ENCODE data around the gene IFT20. TPM values are rescaled to one million over a fixed set of nuclear protein-coding genes. Genes with fewer than 3 reads are reported as not detected.
A peak's percentile ranks its signal among the peaks of the same experiment; 100 is the strongest.

IFT20 gene
- total RNA-seq, 1 experiment from 2014 or later = 25.4 TPM

DNA sequence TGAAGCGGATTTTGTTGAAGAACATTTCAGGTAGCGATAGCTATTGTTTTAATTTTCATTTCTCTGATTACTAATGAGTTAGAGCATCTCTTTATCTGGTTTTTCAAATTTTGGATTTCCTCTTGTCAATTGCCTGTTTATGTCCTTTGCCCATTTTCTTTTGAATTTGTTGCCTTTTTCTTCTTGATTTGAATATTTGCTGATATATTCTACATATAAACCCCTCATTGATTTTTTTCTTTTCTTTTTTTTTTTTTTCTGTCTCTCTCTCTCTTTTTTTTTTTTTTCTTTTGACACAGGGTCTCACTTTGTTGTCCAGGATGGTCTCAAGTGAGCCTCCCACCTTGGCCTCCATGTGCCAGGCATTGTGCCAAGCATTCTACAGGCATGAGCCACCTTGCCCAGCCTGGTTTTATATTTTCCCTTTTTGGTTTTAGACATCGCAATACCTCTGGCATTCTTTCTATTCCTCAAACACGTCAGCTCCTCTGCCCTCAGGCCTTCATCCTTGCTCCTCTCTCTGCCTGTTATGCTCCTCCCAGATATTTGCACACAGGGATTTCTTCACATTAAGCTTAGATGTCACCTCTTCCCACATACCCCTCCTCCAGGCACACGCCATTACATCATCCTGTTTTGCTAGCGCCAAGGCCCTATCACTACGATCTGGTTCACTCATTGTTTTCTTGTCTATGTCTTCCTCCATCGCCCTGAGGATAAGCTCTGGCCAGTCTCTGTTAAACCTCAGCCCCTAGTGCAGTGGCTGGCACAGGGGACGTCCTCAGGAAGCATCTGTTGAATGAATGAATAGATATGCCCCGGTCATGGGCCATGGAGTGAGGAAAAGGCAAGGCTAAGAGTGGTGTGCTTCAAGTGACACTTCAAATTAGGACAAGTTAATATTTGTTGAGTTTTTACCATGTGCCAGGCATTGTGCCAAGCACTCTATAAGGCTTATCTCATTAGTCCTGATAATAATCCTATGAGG is 44.8 kb upstream of the IFT20 start:
- in situ Hi-C loops (cut with HindIII; ENCODE audit: low pct_unique_long_range_greater_than_20kb, low sequenced_read_pairs) = no loop called here
- ATAC-seq (no peak), DNase-seq (ENCODE audit: low read depth, low spot score) (no peak)
- CTCF ChIA-PET = no interaction called here
- Histone ChIP-seq H3K36me3 (ENCODE audit: control insufficient read depth, insufficient read depth, low read length) (no peaks in the 10 kb centered on the region), H3K4me1 (ENCODE audit: control insufficient read depth, insufficient read depth, low read length) (no peaks in the 10 kb centered on the region), H3K27ac (ENCODE audit: low read length) (no peak overlapping the region), H3K9me3 (ENCODE audit: control insufficient read depth, insufficient read depth, low read depth, low read length) (no peaks in the 10 kb centered on the region), H3K27me3 (ENCODE audit: control insufficient read depth, insufficient read depth, low read length) (no peaks in the 10 kb centered on the region), H3K4me3 (ENCODE audit: low read depth in 2 of 2, low read length in 2 of 2) (no peak overlapping the region)
- TF ChIP-seq POLR2AphosphoS5 (IDR thresholded peaks at IDR 0.05; ENCODE audit: low read depth, low read length) (no peak), SIN3A (IDR thresholded peaks at IDR 0.05; ENCODE audit: borderline replicate concordance, insufficient read depth, low read depth, low read length) (no peak), TCF7L2 (IDR thresholded peaks at IDR 0.05; ENCODE audit: low read depth, low read length) (no peak)
- TF ChIP-seq, protein P1, sequence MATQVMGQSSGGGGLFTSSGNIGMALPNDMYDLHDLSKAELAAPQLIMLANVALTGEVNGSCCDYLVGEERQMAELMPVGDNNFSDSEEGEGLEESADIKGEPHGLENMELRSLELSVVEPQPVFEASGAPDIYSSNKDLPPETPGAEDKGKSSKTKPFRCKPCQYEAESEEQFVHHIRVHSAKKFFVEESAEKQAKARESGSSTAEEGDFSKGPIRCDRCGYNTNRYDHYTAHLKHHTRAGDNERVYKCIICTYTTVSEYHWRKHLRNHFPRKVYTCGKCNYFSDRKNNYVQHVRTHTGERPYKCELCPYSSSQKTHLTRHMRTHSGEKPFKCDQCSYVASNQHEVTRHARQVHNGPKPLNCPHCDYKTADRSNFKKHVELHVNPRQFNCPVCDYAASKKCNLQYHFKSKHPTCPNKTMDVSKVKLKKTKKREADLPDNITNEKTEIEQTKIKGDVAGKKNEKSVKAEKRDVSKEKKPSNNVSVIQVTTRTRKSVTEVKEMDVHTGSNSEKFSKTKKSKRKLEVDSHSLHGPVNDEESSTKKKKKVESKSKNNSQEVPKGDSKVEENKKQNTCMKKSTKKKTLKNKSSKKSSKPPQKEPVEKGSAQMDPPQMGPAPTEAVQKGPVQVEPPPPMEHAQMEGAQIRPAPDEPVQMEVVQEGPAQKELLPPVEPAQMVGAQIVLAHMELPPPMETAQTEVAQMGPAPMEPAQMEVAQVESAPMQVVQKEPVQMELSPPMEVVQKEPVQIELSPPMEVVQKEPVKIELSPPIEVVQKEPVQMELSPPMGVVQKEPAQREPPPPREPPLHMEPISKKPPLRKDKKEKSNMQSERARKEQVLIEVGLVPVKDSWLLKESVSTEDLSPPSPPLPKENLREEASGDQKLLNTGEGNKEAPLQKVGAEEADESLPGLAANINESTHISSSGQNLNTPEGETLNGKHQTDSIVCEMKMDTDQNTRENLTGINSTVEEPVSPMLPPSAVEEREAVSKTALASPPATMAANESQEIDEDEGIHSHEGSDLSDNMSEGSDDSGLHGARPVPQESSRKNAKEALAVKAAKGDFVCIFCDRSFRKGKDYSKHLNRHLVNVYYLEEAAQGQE (IDR thresholded peaks at IDR 0.05; ENCODE audit: insufficient read depth in 1 of 2, low read depth in 2 of 2, low read length in 1 of 2) = no peak
- TF ChIP-seq, protein P2, sequence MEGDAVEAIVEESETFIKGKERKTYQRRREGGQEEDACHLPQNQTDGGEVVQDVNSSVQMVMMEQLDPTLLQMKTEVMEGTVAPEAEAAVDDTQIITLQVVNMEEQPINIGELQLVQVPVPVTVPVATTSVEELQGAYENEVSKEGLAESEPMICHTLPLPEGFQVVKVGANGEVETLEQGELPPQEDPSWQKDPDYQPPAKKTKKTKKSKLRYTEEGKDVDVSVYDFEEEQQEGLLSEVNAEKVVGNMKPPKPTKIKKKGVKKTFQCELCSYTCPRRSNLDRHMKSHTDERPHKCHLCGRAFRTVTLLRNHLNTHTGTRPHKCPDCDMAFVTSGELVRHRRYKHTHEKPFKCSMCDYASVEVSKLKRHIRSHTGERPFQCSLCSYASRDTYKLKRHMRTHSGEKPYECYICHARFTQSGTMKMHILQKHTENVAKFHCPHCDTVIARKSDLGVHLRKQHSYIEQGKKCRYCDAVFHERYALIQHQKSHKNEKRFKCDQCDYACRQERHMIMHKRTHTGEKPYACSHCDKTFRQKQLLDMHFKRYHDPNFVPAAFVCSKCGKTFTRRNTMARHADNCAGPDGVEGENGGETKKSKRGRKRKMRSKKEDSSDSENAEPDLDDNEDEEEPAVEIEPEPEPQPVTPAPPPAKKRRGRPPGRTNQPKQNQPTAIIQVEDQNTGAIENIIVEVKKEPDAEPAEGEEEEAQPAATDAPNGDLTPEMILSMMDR (IDR thresholded peaks at IDR 0.05) = no peak
- BruUV-seq (replicated peaks) = no TSS peak
- POLR2A ChIA-PET = no interaction called here
- intact Hi-C loops (cut with micrococcal nuclease; ENCODE audit: unreplicated experiment) = no loop called here

DNA sequence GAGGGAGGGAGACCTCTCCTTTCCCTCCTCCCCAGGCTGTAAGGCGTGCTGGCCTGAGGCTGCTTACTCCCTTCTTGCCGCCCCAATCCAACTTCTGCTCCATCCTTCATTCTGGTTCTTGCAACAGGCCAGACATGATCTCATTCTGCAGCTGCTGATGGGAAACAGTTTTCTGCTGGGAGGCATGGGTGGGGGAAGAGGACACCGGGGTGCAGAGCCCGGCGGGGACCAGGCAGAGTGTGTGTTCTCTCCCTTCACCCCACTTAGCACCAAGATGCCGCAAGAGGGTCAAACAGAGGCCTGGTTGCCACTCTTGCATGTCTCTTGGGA is 37.6 kb upstream of the IFT20 start:
- DNase-seq (ENCODE audit: low read depth, low spot score) (no peak), ATAC-seq (no peak)
- Histone ChIP-seq H3K9me3 (ENCODE audit: control insufficient read depth, insufficient read depth, low read depth, low read length) (no peaks in the 10 kb centered on the region), H3K4me3 (ENCODE audit: low read depth in 2 of 2, low read length in 2 of 2) (peak overlapping the region; percentile 65 to 93), H3K4me1 (ENCODE audit: control insufficient read depth, insufficient read depth, low read length) (peaks cover 27% of the 10 kb centered on the region), H3K27ac (ENCODE audit: low read length) (no peak overlapping the region), H3K27me3 (ENCODE audit: control insufficient read depth, insufficient read depth, low read length) (no peaks in the 10 kb centered on the region), H3K36me3 (ENCODE audit: control insufficient read depth, insufficient read depth, low read length) (no peaks in the 10 kb centered on the region)
- no TSS peak for BruUV-seq (replicated peaks)
- CTCF ChIA-PET = no interaction called here
- POLR2A ChIA-PET = no interaction called here
- no peak for TF ChIP-seq POLR2AphosphoS5 (IDR thresholded peaks at IDR 0.05; ENCODE audit: low read depth, low read length)
- TF ChIP-seq, protein P2 (IDR thresholded peaks at IDR 0.05) = no peak
- no peak for TF ChIP-seq SIN3A (IDR thresholded peaks at IDR 0.05; ENCODE audit: borderline replicate concordance, insufficient read depth, low read depth, low read length)
- in situ Hi-C loops (cut with HindIII; ENCODE audit: low pct_unique_long_range_greater_than_20kb, low sequenced_read_pairs) (no loop called here), intact Hi-C loops (cut with micrococcal nuclease; ENCODE audit: unreplicated experiment) (no loop called here)
